Stimulated activated CD4-positive, alpha-beta T cell treated with anti-CD3 and anti-CD28 coated beads, Interleukin-15, amount 100 ng/mL, for 24 hours (primary cell): ENCODE results near the gene KIF26B.

ENCODE experiments used
- DNase-seq: peaks from one replicate; pipeline ENCODE4 v3.0.0-alpha.2; 2020

KIF26B gene

DNA sequence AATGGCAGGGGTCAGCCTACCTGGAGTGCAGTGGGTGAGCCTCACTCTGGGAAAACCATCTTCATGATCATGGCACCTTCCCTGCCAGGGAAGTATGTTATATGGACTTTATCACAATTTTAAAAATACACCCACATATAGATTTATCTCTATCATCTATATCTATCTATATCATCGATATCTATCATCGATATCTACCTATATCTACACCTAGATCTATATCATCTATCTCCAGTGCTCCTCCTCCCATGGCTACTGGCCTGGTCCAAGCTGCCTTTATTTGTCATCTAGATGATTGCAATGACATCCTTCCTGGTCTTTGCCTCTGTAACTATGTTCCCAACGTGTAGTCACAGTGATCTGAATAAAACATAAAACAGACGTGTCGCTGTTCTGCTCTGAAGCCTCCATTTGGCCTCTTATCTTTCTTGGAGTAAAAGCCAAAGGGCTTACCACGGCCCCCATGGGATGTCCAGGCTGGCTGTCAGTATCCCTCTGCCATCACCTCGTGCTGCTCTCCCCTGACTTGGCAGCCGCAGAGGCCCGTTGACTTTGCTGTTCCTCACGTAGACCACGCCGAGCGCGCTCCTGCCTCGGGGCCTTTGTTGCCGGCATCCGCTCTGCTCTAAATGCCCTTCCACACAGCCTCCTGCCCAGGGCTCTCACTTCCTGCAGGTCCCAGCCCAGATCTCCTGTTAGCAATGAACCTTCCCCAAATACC lies 20.6 kb upstream of the KIF26B start:
- DNase-seq = no peak

DNA sequence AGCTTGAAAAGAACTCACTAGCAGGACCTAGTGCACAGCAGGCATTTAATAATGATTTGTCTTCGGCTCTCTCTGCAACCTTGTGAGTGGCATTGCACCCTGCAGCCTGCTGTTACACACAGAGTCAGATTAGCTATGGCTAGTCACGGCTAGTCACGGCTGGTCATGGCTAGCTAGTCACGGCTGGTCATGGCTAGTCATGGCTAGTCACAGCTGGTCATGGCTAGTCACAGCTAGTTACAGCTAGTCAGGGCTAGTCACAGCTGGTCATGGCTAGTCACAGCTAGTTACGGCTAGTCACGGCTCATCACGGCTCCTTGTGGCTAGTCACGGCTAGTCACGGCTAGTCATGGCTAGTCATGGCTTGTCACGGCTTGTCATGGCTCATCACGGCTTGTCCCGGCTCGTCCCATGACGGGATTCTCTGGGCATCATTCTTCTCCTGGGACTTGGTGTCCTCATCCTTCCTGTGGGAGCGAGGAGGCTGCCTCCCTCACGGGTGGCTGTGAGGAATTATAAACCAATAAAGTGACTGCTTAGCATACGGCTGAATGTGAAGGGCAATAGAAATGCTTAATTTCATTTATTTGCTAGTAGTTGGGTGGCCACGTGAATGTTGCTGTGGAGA lies 12.5 kb upstream of the KIF26B start:
- DNase-seq = no peak

DNA sequence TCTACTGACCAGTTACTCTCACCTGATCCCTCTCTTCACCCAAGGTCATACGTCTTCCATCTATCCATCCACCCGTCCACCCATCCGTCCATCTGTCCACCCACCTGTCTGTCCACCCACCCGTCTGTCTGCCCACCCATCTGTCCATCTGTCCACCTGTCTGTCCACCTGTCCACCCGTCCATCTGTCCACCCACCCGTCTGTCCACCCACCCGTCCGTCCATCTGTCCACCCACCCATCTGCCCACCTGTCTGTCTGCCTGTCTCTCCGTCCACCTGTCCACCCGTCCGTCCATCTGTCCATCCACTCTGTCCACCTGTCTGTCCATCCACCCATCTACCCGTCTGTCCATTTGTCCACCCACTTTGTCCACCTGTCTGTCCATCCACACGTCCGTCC lies 11.8 kb upstream of the KIF26B start:
- DNase-seq = no peak

DNA sequence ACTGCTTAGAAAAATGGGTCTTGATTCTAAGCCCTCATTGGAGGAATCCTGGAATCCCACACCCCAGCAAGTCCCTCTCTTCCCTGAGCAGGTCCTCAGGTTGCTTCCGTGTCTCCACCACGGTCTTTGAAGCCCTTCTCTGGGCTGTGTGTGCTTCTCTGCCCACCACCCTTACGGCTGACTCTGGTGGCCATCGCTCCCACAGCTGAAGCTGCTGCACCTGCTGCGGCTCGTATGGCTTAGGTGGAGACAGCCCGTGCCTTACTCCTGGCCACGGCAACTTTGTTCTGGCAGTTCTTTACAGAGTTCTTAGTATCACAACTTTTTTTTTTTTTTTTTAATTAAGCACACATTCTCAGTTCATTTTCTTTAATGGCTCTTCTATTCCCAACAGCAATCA lies 10.9 kb upstream of the KIF26B start:
- DNase-seq = no peak

DNA sequence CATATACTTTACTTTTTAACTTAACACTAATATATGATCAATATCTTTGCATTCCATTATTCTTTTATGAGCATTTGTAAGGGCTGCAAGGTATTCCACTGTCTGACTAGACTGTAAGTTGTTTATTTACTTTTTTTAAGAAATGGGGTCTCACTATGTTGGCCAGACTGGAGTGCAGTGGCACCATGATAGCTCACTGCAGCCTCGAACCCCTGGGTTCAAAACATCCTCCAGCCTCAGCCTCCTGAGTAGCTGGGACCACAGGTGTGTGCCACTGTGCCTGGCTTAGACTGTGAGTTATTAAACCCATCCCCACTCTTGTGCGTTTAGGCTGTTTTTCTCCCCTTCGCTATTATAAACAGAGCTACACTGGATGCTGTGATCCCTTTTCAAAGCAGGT lies 6.7 kb upstream of the KIF26B start:
- no peak for DNase-seq

DNA sequence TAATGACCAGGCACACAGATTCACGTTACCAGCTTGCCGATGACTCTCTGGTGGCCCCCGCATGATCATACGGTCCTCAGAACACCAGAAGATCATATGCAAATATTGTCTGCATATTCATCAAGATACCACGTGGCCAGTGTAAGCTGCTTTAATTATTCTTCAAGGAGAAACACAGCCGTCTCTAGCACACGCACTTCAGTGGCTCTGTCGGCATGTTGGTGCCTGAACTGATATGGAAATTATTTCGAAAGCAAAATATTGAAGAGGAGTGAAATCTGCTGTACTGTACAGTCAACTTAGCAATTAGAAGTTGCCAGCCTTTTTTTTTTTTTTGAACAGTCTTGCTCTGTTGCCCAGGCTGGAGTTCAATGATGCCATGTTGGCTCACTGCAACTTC lies 5.9 kb upstream of the KIF26B start:
- no peak for DNase-seq

DNA sequence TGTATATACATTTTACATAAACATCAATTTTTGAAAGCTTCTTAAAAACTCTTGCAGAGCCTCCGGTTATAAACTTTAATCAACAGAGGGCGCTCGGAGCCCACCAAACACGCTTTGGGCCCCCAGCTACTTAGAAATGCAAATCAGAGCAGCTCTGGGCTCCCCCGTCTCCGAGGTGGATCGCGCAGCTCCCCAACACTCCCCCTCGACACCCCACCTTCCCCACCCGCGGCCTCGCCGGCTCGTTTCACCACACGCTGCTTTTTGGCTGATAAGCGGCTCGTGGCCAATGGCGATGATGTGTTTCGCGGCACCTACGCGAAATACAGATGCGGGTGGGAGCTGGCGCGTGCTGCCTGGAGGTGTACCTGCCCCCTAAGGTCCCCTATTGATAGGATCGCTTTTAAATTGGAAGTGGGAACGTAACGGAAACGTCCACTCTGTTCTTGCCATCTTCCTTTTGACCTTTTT lies 1.7 kb upstream of the KIF26B start:
- DNase-seq = peak; percentile 76

DNA sequence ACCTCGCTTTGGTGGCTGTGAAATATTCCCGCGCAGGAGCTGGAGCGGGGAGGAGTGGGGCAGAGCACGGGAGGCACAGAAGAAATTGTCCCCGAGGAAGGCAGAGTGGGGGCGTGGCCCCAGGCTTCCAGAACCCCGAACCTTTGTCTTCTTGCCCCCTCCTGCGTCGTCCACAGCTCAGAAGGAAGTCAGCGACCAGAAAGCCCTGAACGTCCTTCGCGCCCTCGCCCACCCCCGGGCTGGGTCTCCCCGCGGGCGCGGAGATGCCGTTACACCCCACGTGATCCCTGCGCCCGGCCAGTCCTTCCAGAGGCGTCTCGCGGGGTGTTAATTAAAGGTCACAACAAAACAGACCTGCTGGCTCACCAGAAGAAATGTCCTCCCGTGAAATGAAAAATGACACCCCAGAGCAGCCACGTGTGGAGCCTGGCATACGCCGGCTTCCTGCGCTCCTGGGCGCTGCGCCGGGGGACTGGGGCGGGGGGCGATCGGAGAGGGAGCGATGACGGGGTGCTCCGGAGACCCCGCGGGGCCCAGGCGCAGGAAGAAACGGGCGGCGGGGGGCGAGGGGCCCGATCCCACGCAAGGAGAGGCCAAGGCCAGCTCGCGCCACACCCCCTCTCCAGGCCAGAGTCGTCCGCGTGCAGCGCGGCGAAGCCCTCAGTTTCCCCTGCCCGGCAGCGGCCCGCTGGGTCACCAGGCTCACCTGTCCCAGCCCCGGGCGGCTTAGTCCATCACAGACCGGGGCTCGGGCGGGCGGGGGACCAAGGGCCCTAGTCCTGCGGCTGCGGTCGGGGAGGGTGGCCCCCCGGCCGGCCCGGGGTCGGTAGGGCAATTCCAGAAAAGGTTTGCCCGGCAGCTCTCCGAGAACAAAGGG lies 995 bp upstream of the KIF26B start:
- peak; percentile 22 for DNase-seq

DNA sequence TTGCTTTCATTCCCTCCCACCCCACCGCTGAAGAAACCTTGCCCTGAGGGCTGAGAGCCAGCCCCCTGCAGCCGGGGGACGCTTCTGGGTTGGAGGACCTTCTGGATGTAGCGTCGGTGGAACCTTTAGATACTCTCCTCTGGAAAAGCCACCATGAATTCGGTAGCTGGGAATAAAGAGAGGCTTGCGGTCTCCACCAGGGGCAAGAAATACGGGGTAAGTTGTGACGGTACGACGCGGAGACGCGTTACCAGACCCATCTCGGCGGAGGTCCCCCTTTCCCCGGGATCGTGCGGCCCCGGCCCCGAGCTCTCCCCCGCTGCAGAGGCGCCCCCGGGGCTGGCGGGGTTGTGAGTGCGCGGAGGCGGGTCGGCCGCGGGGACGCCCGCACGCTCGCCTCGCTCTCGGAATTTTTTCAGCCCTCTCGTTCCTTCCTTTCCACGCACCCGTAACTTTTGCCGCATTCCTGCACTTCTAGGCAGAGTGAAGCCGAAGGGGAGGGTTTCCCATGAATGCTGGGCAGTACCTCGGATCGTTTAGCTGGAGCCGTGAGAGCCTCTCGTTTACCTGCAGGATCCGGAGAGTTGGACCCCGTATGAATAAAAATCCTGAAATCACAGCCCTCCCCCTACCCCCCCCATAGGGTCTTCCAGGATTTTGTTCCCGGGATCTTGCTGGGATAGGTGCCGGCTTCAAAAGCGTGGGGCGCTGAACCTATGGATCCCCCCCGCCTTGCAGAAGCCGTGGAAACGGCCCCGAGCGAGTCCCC lies 671 bp downstream of the KIF26B start:
- DNase-seq = peak; percentile 13

DNA sequence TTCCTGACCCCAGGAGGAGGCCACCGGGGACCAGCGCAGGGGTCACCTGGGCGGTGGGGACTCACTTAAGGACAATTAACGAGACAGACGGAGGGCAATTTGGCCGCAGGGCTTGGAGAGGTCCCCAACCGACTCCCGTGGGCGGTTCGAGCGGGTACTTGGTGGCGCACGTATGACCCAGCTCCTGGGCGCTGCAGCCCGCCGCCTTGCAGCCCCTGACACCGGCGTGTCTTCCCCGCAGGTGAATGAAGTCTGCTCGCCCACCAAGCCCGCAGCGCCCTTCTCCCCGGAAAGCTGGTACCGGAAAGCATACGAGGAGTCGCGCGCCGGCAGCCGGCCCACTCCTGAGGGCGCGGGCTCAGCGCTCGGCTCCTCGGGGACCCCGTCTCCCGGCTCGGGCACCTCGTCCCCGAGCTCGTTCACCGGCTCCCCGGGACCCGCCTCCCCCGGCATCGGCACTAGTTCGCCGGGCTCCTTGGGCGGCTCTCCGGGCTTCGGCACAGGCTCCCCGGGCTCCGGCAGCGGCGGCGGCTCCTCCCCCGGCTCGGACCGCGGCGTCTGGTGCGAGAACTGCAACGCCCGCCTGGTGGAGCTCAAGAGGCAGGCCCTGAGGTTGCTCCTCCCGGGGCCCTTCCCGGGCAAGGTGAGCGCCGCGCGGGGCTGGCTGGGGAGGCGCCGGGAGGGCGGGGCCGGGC lies 1.4 kb downstream of the KIF26B start:
- DNase-seq = peak; percentile 91

DNA sequence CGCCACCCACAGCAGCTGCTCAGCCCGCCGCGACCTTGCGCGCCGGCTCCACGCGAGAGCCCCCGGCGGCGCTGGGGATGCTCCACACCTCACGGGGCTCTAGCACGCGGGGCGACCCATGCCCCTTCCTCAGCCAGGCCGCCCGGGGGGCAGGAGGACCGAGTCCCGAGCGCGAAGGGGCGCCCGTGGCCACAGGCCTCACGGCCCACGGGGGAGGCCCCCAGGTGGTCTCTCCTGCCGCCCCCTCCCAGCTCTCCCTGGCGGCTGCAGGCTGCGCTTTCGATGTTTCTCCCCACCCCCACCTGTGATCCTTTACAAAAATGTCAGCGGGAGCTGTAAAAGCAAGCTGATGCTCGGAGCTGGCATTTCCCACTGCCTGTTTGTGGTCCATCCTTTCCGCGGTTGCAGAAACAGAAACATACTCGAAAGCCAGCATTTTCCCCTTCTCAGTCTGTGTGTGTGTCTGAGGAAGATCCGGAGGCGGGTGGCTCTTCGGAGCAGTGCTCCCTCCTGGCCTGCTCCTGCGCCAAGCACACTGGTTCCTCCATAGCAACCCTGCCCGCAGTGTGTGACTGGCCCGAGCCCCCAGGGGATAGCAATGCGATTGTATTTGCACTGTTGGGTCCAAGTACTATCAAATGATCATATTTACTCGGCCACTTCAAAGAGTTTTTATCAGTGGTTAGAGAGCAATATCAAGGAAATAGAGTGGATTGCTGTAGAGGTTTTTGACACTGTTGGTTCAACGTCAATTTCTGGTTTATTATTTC lies 2.1 kb downstream of the KIF26B start:
- peak; percentile 27 for DNase-seq

DNA sequence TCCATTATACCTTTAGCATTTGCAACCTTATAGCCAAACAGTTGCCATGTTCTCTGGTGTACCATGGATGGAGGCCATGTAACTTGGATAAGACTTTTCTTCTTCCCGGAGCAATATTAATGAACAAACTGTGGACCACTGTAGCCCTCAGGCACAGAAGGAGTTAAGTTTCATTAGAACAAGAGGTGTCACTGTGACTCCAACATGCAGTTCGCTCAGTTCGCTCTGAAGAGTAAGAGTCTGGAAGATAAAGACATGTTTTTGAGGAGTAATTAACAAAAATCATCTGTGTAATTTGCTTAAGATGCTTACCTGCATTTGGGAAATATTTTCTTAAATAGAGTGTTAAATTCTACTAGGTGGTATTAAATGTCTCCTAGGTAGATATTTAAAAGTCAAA lies 4.1 kb downstream of the KIF26B start:
- no peak for DNase-seq

DNA sequence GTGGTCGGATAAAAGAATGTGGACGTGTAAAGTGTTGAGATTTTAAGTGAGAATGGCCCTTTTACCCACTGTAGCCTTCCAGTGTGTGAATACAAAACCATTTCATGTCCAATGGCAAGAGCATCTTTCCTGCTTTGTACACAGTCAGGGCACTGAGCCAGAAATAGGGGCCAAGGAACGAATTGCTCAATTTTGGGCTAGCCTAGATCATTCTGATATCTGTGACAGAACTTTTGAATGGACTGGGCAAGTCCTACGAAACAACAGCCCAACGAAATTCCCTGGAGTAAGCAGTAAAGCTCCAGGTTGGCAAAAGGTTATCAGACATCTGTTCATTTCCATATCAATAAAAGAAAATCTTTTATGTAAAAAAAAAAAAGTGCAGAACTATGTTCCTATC lies 5.5 kb downstream of the KIF26B start:
- no peak for DNase-seq

DNA sequence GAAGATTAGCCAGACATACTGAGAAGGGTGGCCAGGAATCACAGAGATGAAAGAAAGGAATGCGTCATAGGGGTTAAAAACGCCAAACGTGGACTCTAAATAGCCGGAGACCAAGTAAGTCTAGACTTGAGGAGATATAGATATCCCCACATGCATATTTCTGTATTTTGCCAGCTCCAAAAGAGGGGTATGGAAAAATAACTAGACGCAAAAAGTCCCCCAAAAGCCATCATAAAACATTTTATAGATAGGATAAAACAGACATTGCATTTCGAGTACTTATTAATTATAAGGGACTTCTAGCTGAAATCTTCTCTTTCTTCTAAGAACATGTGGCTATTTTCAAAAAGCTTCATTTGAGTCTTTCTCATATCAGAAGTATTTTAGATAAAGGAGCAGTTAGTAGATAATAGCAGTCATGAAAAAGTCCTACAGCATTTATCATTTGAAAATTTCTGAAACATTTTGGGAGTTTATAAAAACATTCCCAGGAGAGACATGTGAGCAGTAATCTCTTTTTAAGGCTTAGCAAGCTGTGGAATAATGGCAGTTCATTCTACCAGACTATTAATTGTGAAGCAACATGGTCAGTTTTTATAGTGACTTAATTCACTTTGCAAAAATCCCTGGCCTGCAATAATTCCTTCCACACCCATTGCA lies 6.1 kb downstream of the KIF26B start:
- DNase-seq = no peak

DNA sequence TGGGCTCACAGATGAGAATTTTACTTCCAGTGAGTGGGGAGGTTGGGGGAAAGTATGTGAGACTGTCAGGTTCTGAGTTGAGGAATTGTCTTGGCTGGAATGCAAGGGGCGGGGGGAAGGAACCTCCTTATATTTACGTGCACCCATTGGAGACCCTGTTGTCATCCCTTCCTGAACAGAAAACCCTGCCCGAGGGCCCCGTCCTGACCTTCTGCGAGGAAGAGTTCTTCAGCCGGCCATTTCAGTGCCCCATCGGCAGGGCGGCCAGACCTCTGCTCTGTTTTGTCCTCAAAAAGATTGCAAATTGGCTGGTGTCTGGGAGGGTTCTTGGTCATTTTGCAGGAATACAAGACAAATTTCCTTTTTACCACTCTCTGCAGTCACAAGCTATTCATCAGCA lies 7.1 kb downstream of the KIF26B start:
- DNase-seq = no peak

DNA sequence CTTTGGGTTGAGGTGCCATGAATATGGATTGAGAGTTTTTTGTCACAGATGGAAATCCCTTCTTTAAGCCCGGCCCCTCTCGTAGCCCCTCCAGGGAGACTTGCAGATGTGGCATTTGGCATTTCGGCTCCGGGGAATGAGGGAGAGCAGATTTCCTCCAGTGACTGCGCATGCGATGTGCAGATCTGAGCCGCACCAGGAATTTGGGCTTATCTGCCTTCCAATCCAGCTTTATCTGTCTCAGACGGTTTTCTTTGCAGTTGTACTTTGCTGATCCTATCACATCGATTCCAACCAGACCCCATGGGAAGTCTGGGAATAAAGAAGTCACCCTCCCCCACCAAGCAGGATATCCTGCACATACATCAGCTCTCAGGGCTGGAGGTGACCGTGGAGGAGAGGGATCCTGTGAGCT lies 11.7 kb downstream of the KIF26B start:
- no peak for DNase-seq

DNA sequence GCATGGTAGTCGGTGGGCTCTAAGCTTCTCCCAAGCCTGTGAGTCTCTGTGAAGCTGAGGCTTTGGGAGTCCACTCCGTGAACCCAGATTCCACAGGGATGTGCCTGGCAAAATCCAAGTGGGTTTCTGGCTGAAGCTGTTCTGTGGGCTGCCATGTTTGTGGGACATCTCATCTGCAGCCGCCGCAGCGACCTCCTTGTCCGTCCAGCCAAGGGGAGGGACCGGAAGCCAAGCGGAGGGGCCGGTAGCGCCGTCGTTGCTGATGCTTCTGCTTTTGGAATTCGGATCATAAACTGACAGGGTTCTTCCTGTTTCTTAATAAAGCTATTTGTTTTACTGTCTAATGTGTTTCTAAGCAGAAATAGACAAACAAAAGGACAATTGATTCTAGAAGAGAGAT lies 13.3 kb downstream of the KIF26B start:
- no peak for DNase-seq

DNA sequence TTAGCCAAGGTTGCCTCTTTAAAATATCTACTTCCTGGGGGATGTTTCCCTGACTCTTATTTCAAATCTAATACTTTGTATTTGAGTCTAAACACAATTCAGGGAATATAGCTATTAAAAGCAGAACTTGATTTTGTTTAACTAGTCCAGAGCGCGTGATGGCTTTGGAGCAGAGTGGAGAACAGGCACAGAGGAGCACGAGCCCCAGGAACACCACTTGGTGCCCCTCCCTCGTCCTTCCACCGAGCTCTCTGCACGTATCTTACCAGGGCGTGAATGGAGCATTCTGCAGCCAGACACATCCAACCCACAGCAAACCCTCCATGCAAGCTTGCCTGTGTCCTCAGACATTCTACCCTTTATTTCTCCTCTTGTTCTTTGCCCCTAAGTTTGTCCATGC lies 14.1 kb downstream of the KIF26B start:
- DNase-seq = no peak

DNA sequence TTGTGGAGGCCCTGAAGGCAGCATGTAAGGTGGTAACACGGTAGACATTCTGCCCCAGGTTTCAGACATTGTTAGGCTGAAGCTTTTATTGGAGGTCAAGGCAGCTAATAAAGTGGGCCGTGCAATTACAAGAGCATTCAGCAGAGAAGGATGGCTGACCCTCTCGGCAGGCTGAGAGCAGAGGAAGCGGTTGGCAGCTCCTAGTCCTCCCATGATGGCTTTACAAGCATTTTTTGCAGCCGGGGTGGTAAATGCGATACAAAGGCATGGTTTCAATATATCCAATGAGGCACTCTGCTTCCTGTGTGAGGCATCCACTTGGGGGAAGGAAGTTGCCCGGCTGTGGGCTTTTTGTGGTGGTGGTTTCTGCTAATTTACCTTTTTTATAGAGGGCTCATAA lies 14.6 kb downstream of the KIF26B start:
- DNase-seq = no peak

DNA sequence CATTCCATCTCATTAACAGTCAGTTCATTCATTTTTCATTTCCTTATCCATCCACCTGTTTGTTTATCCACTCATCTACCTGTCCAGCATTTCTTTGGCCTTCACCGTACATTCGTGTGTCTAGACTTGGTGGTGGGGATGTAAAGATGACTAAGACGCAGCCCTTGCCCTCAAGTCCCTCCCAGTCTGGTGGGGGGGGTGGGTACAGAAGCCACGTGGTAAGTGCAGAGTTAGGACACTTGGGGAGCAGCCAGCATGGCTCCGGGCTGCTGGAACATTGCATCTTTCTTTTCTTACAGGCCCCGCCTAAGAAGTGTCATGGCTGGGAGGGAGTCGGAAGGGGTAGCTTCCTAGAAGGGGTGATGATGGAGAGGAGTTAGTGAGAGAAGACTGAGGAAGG lies 17.2 kb downstream of the KIF26B start:
- DNase-seq = no peak

DNA sequence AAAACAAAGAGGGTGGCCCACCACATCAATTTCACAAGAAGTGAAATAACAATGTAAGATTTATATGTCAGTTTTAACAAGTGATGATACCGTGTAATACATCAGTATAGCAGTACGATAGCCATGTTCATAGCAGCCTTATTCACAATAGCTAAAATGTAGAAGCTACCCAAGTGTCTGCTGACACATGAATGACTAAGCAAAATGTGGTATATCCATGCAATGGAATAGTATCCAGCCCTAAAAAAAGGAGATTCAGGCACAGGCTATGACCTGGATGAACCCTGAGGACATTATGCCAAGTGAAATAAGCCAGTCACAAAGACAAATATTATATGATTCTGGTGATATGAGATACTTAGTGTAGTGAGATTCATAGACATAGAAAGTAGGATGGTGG lies 18.0 kb downstream of the KIF26B start:
- no peak for DNase-seq
